HUES6 (cell line): ENCODE data around the gene PSMA7.
"Not testable (repeated sequence)": the region's sequence is repeated elsewhere in the genome, so short reads cannot be mapped to it uniquely, and the experiment has no call there.

Source experiments
- H3K27ac ChIP-seq: 2 replicates; pipeline ENCODE4 v1.7.0; 2013; ENCODE audit warnings: low read depth, mild to moderate bottlenecking, low read length, inconsistent platforms
- H3K27me3 ChIP-seq: 2 replicates; pipeline ENCODE4 v1.6.1; 2013; ENCODE audit warnings: low read length; ENCODE audit not compliant: control insufficient read depth, insufficient read depth
- H3K36me3 ChIP-seq: 2 replicates; pipeline ENCODE4 v1.6.1; 2013; ENCODE audit warnings: low read length; ENCODE audit not compliant: control insufficient read depth, insufficient read depth
- H3K4me1 ChIP-seq: 2 replicates; pipeline ENCODE4 v1.6.1; 2013; ENCODE audit warnings: low read length; ENCODE audit not compliant: control insufficient read depth, insufficient read depth
- H3K4me3 ChIP-seq: 2 replicates; pipeline ENCODE4 v1.5.1; 2013; ENCODE audit warnings: low read depth, low read length
- H3K9ac ChIP-seq: one replicate; pipeline ENCODE4 v1.6.1; 2013; ENCODE audit warnings: mild to moderate bottlenecking, low read length
- H3K9me3 ChIP-seq: 2 replicates; pipeline ENCODE4 v1.6.1; 2013; ENCODE audit warnings: low read depth, low read length; ENCODE audit not compliant: control insufficient read depth, insufficient read depth

PSMA7 gene

GRCh38 chr20:62116558-62117361 lies 26.4 kb downstream of the PSMA7 start:
- Histone ChIP-seq H3K4me1 (peaks cover 7% of the 10 kb centered on the region; the same call in 1 of the 2 replicates), H3K4me3 (no peak overlapping the region), H3K9me3 (peaks cover 9% of the 10 kb centered on the region; the same call in 1 of the 2 replicates), H3K27me3 (peaks cover 13% of the 10 kb centered on the region; the same call in 1 of the 2 replicates), H3K27ac (no peak overlapping the region), H3K9ac (no peak overlapping the region), H3K36me3 (no peaks in the 10 kb centered on the region)

- not testable (repeated sequence) for H3K27ac ChIP-seq, H3K36me3 ChIP-seq, H3K9ac ChIP-seq, H3K4me1 ChIP-seq, H3K4me3 ChIP-seq
- H3K9me3 ChIP-seq, result peaks cover 12% of the 10 kb centered on the region
- peaks cover 13% of the 10 kb centered on the region; the same call in 1 of the 2 replicates for H3K27me3 ChIP-seq
Measured at GRCh38 chr20:62115800-62116407, 27.3 kb downstream of the PSMA7 start.

- H3K27me3 ChIP-seq, result peaks cover 13% of the 10 kb centered on the region; the same call in 1 of the 2 replicates
- no peak overlapping the region for H3K27ac ChIP-seq
- peaks cover 7% of the 10 kb centered on the region; the same call in 1 of the 2 replicates for H3K4me1 ChIP-seq
- peaks cover 16% of the 10 kb centered on the region for H3K9me3 ChIP-seq
- H3K36me3 ChIP-seq, result no peaks in the 10 kb centered on the region
- H3K9ac ChIP-seq, result no peak overlapping the region
- H3K4me3 ChIP-seq, result no peak overlapping the region
Measured at GRCh38 chr20:62114894-62115293, 28.3 kb downstream of the PSMA7 start.

GRCh38 chr20:62112368-62112767 lies 30.8 kb downstream of the PSMA7 start:
- no peaks in the 10 kb centered on the region for H3K27me3 ChIP-seq
- H3K27ac ChIP-seq, result no peak overlapping the region
- H3K4me1 ChIP-seq, result peaks cover 1% of the 10 kb centered on the region; the same call in 1 of the 2 replicates
- H3K36me3 ChIP-seq, result no peaks in the 10 kb centered on the region
- no peak overlapping the region for H3K9ac ChIP-seq
- H3K4me3 ChIP-seq, result no peak overlapping the region
- H3K9me3 ChIP-seq, result peaks cover 36% of the 10 kb centered on the region

- H3K9ac ChIP-seq, result no peak overlapping the region
- no peaks in the 10 kb centered on the region for H3K36me3 ChIP-seq
- H3K4me3 ChIP-seq, result no peak overlapping the region
- H3K27me3 ChIP-seq, result no peaks in the 10 kb centered on the region
- no peak overlapping the region for H3K27ac ChIP-seq
- peaks cover 40% of the 10 kb centered on the region for H3K9me3 ChIP-seq
- no peaks in the 10 kb centered on the region for H3K4me1 ChIP-seq
Measured at GRCh38 chr20:62111148-62111547, 32.0 kb downstream of the PSMA7 start.

GRCh38 chr20:62105592-62105991 lies 37.6 kb downstream of the PSMA7 start:
- peaks cover 5% of the 10 kb centered on the region; the same call in 1 of the 2 replicates for H3K27me3 ChIP-seq
- H3K4me1 ChIP-seq, result peaks cover 6% of the 10 kb centered on the region; the same call in 1 of the 2 replicates
- peaks cover 28% of the 10 kb centered on the region for H3K9me3 ChIP-seq
- H3K36me3 ChIP-seq, result no peaks in the 10 kb centered on the region
- no peak overlapping the region for H3K4me3 ChIP-seq
- H3K9ac ChIP-seq, result no peak overlapping the region
- no peak overlapping the region for H3K27ac ChIP-seq

GRCh38 chr20:62104791-62105345 lies 38.3 kb downstream of the PSMA7 start:
- Histone ChIP-seq H3K4me3 (no peak overlapping the region), H3K27ac (no peak overlapping the region), H3K9me3 (peaks cover 24% of the 10 kb centered on the region), H3K27me3 (peaks cover 5% of the 10 kb centered on the region; the same call in 1 of the 2 replicates), H3K4me1 (peaks cover 6% of the 10 kb centered on the region; the same call in 1 of the 2 replicates), H3K36me3 (no peaks in the 10 kb centered on the region), H3K9ac (no peak overlapping the region)

- peaks cover 5% of the 10 kb centered on the region; the same call in 1 of the 2 replicates for H3K27me3 ChIP-seq
- H3K27ac ChIP-seq, result no peak overlapping the region
- H3K36me3 ChIP-seq, result no peaks in the 10 kb centered on the region
- H3K4me3 ChIP-seq, result no peak overlapping the region
- no peak overlapping the region for H3K9ac ChIP-seq
- H3K9me3 ChIP-seq, result peaks cover 21% of the 10 kb centered on the region
- H3K4me1 ChIP-seq, result peaks cover 6% of the 10 kb centered on the region; the same call in 1 of the 2 replicates
Measured at GRCh38 chr20:62104234-62104789, 38.9 kb downstream of the PSMA7 start.

GRCh38 chr20:62103508-62104233 lies 39.5 kb downstream of the PSMA7 start:
- Histone ChIP-seq H3K27me3 (peaks cover 5% of the 10 kb centered on the region; the same call in 1 of the 2 replicates), H3K4me1 (peaks cover 6% of the 10 kb centered on the region; the same call in 1 of the 2 replicates), H3K4me3 (no peak overlapping the region), H3K9ac (no peak overlapping the region), H3K9me3 (peaks cover 14% of the 10 kb centered on the region), H3K27ac (no peak overlapping the region), H3K36me3 (no peaks in the 10 kb centered on the region)

- Histone ChIP-seq H3K4me3 (no peak overlapping the region), H3K4me1 (peaks cover 6% of the 10 kb centered on the region; the same call in 1 of the 2 replicates), H3K27ac (no peak overlapping the region), H3K9ac (no peak overlapping the region), H3K9me3 (no peaks in the 10 kb centered on the region; the same call in 1 of the 2 replicates), H3K36me3 (no peaks in the 10 kb centered on the region), H3K27me3 (peaks cover 5% of the 10 kb centered on the region; the same call in 1 of the 2 replicates)
Measured at GRCh38 chr20:62101078-62101477, 42.1 kb downstream of the PSMA7 start.
